GM19455 (cell line): Measurements from ENCODE around the gene RABIF.

Experiments
- ATAC-seq: cut with Tn5 transposase; IDR thresholded peaks from one replicate; pipeline ENCODE4 v1.9.1; 2021; ENCODE audit not compliant: unreplicated experiment

The RABIF gene

DNA sequence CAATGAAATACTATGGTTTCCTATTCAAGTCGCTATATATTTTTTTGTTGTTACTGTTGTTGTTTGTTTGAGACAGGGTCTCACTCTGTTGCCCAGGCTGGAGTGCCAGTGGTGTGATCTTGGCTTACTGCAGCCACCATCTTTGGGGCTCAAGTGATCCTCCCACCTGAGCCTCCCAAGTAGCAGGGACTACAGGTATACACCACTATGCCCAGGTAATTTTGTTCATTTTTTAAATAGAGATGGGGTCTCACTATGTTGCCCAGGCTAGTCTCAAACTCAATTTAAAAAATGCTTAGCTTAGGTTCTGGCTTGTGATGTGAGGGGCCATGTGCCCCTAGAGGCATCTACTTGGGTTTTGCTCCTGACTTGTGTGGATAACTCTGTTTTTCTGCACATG lies 9.8 kb downstream of the RABIF start:
- no peak for ATAC-seq

DNA sequence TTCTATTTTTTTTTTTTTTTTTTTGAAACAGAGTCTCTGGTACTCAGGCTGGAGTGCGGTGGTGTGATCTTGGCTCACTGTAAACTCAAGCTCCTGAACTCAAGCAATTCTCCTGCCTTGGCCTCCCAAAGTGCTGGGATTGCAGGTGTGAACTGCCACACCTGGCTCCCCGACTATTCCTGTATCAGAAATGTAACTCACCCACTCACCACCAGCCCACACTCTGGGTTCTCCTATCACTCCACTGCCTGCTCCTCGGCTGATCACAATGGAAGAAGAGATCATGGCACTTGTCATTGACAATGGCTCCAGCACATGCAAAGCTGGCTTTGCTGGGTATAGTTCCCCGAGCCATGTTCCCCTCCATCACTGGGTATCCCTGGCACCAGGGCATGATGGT lies 15.9 kb downstream of the RABIF start:
- ATAC-seq, result no peak

DNA sequence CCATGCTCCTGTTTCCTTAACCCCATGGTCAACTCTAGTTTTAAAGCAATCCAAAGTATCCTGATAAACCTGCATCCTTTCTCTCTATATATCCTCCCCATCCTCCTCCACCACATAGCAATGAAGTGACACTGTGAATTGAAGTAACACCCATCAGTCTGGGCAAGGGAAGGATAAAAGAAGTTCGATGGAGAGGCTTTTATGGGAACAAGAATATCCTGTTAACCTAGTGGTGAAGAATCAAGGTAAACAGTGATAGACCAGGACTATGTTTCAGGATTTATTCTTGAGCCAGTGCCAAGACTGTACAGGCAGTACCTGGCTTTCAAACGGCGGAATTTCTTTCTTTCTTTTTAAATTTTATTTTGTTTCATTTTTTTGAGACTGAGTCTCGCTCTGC lies 17.6 kb downstream of the RABIF start:
- ATAC-seq, result no peak

DNA sequence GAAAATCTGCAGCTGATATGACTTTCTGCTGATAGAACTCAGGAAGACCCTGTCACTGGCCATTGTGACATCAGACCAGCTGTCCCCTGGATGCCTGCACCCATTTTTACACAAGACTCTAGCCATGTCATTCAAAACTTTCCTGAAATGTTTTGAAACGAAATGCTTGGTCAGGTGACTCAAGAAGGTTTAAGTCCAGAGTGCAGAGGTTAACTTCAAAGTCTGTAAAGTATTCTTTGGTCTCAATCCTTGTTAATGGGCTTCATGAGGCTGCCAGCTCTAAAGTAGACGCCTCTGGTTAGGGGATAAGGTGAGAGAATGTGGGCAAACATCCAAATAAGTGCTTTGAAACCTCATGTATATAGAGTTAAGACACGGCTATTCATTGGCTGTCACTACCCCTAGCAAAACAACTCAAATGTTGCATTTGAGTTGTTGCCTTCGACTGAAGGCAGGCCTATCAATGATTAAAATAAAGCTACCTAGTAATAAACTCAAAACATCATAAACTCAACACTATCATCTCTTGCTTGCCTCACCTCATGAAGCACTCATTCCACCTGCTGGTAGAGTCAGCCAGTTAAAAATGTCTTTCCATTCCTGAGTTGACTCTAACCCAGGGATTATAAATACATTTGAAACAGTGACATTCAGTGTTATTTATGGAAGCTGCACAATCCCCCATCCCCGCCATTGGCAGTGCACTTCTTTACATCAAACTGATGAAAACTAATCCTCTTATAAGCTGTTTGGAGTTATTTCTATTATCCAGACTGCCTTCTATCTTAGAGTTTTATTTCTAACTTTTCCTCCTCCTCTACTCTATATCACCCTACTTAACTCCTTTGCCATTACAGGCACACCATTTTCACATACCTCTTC lies 26.0 kb downstream of the RABIF start:
- no peak for ATAC-seq

DNA sequence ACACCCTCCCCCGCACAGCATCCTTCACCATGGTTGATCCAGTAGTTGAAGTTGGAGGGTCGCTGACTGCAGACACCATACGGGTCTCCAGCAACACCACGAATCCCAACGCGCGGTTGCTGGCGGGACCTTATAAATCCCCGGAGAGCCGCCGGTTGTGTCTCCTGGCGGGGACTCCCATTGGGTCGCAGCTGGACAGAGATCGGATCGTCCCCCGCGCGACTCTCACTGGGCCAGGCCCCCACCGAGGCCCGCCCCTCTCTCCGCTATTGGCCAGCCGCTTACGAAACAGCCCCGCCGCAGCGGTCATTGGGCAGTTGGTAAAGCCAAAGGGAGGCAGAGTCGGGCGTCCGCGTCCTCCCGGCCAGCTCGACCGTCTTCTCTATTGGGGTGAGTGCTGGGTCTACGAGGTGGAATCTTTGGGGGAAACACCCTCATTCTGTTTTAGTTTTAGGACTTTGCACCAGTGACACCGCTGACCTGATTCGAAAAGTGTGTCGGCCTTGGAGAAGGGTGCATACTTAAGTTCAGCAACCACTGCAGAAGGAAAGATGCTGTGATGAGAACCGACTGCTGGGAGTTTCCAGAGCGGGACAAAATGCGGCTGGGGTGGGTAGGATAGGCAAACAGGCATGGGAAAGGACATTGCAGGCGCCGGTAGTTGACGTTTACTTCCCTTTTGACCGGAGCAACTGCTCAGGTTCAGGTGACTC lies 27.4 kb downstream of the RABIF start:
- ATAC-seq, result peak; percentile 87

DNA sequence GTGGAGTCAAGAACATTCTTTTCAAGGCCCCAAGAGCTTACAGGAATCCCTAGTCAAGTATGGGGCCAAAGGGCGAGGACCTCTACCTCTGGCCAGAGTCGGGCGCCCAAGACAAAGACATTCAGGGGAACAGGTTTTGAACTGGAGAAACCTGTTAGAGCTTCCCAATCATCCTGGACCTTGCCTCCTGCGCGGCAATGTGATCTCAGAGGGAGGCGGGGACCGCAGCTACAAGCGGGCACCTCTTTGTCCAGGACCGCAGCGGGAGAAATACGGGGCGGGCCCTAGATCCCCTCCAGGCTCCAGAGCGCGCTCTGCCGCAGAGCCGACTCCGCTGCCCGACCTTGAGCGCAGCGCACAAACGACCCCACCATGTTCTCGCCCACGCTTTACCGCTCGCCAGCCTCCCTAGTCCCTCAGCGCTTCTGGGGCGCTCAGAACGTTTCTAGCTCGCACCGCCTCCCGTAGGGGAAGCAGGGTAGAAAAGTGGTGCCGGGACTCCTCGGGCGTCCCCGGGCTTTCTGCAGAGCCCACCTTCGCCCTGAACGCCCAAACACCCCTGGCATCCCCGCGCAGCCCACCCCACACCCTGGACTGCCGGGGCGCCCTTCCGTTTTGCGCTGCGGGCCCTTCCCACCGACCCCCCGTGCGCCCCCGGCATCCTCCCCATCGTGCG lies 28.1 kb downstream of the RABIF start:
- peak; percentile 31 for ATAC-seq

DNA sequence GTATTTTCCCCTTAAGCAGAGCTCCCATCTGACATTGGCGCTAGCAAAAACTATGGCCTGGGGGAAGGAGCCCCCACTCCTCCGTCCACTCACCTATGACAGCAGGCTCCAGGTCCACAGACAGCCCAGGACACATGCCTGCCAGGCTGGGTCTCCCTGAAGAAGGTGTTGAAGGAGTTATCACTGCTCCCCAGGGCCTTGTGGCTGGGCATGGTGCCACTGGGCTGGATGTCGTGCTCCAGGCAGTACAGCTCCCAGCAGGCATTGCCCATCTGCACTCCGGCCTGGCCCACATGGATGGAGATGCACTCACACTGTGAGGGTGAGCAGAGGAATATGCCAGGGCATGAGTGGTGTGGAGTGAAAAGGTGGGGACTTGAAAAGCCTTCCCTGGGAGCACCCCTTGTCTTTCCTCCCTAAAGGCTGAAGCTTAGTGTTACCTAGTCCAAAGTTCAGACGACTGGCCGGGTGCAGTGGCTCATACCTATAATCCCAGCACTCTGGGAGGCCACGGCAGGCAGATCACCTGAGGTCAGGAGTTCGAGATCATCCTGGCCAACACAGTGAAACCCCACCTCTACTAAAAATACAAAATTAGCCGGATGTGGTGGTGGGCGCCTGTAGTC lies 30.0 kb downstream of the RABIF start:
- ATAC-seq, result no peak

DNA sequence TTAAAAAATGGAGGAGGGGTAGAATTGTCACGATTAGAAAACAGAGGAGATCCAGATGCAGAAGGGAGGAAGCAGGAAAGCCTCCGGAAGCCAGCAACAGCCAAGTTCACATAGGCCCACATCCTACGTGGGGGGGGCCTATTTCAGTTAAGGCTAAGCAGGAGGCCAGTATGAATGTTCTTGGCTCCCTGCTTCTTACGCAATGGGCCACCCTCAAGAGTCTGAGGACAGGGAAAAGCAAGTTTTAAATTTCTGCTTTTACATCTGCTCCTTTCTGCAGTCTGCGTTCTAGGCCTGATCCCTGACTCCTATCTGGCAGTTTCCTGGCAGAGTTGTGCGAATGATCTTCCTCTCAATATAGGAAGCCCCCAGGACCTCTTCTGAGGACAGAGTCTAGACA lies 30.6 kb downstream of the RABIF start:
- ATAC-seq, result no peak

DNA sequence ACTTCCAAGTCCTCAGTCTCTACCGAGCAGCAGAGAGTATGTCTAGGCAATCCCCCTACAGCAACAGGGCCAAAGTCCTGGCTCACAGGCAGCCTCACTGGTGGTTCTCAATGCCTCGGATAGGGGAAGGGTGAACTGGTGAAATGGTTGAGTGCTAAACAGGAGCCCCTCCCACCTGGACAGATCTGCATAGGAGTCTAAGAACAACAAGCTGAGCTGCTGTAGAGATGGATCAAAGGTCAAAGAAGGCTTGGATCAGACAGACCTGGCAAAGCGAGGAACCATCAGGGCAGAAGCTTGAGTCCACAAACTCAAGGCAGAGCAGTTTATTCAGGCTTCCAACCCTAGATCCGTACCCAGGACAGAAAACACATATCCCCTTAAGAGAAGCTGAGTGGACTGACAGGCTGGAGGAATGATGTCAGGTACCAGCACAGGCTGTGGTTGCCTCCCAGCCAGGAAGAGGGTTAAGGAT lies 31.8 kb downstream of the RABIF start:
- no peak for ATAC-seq

DNA sequence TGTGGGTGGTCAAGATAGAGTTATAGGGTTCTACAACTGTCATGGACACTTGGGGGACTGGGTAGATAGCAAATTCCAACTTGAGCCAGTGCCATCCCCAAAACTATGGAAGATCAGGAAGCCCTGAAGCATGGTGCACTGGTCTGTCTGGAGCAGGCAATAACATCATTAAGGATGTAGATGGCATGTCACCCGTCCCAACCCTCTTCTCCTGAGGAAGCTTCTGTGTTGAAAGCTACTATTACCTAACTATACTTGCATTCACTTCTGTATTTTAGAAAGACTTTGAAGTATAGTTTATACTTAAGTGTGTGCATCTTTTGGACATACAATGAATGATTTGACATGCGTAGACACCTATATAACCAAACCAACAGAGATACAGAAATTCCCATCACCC lies 32.9 kb downstream of the RABIF start:
- no peak for ATAC-seq

DNA sequence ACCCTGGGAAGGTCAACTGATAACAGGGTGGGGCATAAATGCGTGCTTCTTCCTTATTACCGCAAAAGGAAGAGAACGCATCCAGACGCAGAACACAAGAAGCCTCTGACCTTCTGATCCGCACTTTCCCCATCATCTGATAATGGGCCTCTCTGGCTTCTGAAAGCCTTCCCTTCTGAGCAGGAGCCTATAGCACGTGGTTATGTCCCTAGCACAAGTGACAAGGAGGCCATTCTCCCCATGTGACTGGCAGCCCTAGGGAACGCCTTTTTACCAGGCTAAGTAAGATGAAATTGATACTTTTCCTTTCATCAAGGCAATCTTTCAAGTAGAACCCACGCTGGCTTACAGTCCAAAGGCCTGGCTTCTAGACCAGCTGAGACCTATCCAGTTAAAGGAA lies 34.2 kb downstream of the RABIF start:
- no peak for ATAC-seq

DNA sequence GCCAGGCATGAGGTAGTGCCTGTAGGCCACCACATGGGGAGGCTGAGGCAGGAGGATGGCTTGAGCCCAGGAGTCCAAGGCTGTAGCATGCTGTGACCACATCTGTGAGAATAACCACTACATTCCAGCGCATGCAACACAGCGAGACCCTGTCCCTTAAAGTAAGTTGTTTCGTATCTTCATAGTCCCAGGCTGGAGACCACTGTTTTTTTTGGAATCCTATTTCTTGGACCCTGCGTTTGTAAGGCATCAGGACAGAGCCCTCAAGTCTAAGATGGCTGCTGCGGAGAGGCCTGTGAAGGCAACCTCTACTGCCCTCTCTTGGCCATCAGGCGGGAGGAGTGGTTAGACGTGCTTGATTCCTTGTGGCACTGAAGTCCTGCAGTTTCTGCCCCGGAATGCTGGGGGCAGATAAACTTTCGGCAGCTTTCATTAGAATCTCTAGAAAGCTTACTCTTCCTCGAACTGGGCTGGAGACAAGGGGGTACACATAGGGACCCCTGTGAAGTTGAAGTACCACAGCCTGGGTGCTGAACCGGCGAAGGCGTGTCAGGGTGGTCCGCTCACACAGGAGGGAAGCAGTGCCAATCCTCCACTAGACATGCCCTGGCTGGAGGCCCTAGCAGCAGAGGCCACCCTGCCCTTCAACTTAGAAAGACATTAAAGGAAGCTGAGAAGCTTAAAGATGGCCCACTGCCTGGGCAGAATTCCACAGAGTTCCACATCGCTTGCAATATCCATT lies 36.6 kb downstream of the RABIF start:
- no peak for ATAC-seq

DNA sequence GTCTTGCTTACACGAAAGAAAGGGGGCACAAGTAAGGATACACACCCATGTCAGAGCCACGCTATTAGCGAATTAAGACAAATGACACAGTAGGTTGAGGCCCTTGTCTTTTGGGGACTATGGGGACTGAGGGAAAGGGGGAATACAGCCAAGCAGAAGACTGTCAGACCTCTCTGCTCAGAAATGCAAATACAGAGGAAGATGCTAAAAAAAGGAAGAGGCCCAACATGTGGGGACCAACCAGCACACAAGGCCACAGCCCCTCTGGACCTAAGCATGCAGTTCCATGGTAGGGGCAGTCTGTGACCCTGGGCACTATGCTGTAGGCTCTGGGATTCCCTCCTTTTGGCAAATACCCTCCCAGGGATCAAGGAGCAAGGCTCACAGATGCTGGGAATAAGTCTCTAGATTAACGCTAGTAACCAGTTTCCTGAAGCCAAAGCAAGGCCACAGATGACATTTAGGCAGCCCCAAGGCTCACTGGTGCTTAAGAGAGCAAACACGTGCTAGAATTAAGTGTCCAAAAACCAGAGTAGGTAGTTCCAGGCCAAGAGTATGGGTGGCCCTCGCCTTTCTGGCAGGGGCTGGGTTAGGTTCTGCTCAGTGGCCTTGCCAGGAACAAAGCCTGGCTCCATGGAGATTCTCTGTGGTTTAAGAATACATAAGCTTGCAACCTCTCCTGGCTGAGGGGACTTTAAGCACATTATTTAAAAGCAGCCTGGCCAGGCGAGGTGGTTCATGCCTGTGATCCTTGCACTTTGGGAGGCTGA lies 38.2 kb downstream of the RABIF start:
- no peak for ATAC-seq

DNA sequence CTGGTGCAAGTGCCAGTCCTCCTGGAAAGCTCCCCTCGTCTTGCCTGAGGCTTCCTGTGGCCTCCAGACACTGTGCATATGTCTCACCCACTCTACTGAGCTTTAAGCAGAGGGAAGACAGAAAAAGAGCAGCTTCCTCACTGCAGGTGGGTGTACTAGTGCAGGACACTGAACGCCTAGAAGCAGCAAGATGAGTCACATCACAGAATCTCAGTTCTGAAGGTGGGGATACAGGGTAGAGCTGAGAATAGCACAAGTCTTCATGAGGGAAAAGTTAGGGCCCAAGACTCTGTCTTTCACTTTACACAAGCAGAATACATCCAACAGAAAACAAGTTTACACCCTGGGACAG lies 40.8 kb downstream of the RABIF start:
- ATAC-seq, result peak; percentile 81

DNA sequence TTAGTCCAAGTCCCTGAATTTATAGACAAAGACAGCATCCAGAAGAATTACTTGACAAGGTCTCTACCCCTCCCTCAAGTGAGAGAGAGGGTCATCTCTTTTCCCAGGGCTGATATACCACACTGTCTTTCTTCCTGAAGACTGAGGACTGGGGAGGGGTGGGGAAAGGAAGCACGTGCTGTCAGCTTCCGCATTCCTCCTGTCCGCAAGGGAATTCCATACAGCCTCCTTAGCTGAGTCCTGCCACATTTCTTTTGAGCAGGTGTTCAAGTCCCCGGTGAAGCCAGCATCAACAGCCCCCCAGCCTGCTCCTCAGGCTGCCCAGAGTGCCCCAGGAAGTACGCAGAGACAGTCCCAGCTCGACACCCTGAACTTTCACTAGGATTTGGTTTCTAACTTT lies 44.0 kb downstream of the RABIF start:
- ATAC-seq, result no peak

DNA sequence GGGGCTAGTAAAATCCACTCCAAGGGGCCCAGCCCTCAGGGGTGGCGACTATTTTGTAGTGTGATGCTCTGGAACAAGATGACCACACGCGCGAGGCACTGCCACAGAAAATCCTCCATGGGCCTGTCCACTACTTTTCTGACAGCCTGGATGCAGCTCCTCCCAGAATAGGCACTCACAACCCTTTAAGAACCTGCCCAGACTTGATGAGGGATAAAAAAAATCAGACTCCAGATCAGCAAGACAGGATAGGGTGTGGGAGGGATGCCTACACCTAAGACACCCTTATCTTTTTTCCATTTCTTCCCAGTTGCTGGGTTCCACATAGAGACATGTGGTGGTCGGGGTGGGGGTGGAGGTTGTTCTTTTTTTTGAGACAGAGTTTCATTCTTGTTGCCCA lies 44.7 kb downstream of the RABIF start:
- no peak for ATAC-seq

DNA sequence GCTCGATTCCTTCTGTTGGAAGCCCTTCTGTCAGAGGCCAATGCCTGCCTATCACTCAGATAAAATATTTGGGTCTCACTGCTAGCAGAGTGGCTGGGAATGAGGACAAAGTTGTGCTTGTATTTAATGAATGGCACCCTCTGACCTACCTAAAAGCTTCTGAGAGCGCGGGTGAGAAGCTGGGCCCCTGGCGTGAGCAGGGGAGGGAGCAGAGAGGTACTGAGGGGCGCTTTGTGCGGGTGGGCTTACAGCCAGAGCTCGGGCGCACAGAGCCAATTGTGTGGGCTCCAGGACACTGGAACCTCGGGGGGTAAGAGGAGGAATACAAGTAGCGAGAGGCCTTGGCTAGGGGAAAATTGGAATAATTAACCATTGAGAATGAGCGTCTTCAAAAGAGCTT lies 45.9 kb downstream of the RABIF start:
- no peak for ATAC-seq

DNA sequence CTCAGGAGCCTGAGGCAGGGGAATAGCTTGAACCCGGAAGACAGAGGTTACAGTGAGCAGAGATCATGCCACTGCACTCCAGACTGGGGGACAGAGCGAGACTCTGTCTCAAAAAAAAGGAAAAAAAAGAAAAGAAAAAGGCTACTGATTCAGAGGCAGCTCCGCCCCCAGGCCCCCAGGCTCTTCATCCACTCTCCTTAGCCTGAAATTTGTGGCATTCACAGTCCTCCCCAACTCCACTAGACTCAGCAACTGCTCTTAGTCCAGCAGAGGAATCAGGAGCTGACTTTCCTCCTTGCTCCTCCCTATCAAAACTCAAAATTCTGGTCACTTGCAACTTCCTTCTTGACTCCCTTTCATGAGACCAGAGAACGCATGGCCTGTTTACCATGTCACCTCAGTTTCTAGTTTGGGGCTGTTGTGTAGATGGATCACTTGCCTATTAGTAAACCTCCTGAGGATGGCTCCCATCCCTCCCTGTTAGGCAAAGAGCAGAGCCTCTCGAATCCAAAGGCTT lies 51.1 kb downstream of the RABIF start:
- ATAC-seq, result no peak

DNA sequence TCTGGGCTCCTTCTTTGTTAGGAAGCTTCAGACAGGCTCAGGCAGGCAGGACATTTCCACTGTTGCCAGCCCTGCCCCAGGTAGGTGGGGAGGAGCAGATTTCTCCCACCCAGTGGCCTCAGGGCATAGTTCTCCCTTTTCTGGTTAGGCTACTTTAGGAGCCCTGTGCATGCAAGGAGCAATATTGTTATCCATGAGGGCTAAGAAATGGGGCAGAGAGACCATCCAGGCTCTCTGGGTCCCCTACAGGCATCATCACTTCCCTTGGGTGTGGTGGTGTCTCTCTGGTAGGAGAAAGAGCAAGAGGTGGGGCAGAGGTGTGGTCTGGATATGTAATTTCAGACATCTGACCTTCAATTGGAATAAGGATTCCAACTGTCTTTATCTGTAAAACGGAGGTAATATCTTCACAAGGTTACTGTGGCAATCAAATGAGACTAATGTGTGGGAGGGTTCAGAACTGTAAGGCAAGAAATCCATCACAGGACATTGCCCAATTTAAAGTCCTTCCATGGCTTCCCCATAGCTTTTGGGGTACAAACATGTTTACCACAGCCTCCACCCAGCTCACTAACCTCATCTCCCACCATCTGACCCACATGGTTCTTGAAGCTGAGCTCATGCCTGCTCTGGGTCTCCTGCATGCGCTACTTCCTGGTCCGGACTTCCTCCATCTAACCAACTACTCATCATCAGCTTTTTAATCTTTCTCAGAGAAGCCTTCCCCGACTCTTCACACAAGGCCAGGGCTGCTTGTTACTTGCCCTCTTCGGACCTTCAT lies 52.1 kb downstream of the RABIF start:
- ATAC-seq, result no peak
